ENCODE results near the gene RP9. TPM values are rescaled to one million over a fixed set of nuclear protein-coding genes. Genes with fewer than 3 reads are reported as not detected.

RP9 gene
- total RNA-seq, 1 experiment from 2014 or later: 16.2 TPM

DNA sequence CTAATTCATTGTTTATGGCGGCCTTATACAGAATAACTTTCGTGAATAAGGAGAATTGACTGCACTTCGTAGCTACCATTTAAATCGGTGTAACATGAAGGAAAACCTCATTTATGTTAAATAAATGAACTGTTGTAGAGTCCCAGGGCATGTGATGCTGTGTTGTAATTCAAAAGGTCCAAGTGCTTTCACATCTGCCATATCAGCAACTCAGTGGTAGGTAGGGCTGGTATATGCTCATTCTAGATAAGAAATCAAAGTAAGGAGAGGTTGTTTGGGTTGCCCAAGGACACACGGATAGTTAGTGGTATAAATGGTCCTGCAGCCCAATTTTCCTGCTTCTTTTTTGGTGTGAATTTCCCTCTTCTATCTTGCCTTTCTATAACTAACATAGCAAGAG lies 36.0 kb upstream of the RP9 start:
- Histone ChIP-seq H4K20me1 (ENCODE audit: control insufficient read depth, insufficient read depth, insufficient read length) (no peaks in the 10 kb centered on the region), H4K8ac (replicated peaks; ENCODE audit: insufficient read length, low read depth, low read length) (no peak overlapping the region), H3K79me1 (ENCODE audit: insufficient read depth, low read depth, low read length, poor library complexity, severe bottlenecking) (no peaks in the 10 kb centered on the region), H2BK5ac (ENCODE audit: insufficient read length, low read length) (no peak overlapping the region), H4K5ac (ENCODE audit: insufficient read length, low read depth, low read length) (no peak overlapping the region), H3K14ac (ENCODE audit: insufficient read depth, low read length) (no peak overlapping the region), H2BK12ac (ENCODE audit: insufficient read length, low read depth, low read length) (no peak overlapping the region), H3K9me3 (ENCODE audit: control insufficient read depth, low read depth, low read length) (no peaks in the 10 kb centered on the region), H3K4me2 (ENCODE audit: insufficient read depth, insufficient read length, low read length) (no peak overlapping the region), H3K18ac (ENCODE audit: insufficient read length, low read depth, low read length) (no peak overlapping the region), H3K23me2 (ENCODE audit: insufficient read length, low read depth, low read length, poor library complexity, severe bottlenecking) (no peaks in the 10 kb centered on the region), H3K79me2 (ENCODE audit: insufficient read depth, low read length) (no peaks in the 10 kb centered on the region), H3K4me1 (ENCODE audit: insufficient read depth, low read length) (no peaks in the 10 kb centered on the region; the same call in 1 of the 2 replicates), H3K4ac (ENCODE audit: low read depth, low read length) (no peak overlapping the region), H3K23ac (ENCODE audit: insufficient read length, low read depth, low read length) (no peak overlapping the region), H3K27me3 (ENCODE audit: insufficient read depth, low read length) (no peaks in the 10 kb centered on the region), H3T11ph (ENCODE audit: low read length) (no peak overlapping the region), H2BK120ac (ENCODE audit: low read depth, low read length, poor library complexity, severe bottlenecking) (no peak overlapping the region), H4K91ac (ENCODE audit: insufficient read length, low read depth, low read length) (no peak overlapping the region), H3K56ac (ENCODE audit: insufficient read length, low read depth, low read length) (no peak overlapping the region), H2AFZ (ENCODE audit: low read length) (no peak overlapping the region), H3K9ac (ENCODE audit: extremely low read depth, insufficient read length, low read length) (no peak overlapping the region), H2AK5ac (ENCODE audit: insufficient read length, low read length) (no peak overlapping the region), H2BK15ac (ENCODE audit: low read depth, low read length) (no peak overlapping the region), H3K27ac (ENCODE audit: insufficient read length, low read depth, low read length) (no peak overlapping the region), H2BK20ac (ENCODE audit: low read depth, low read length, poor library complexity, severe bottlenecking) (no peak overlapping the region)
- no peak for DNase-seq
- H3K4me3 Mint-ChIP-seq: no peak overlapping the region
- H3K27me3 Mint-ChIP-seq (ENCODE audit: low read depth): no peaks in the 10 kb centered on the region; the same call in 1 of the 2 replicates
- H3K4me1 Mint-ChIP-seq: peaks cover 22 to 24% of the 10 kb centered on the region in 2 experiments
- H3K27ac Mint-ChIP-seq: no peak overlapping the region
- H3K9me3 Mint-ChIP-seq: peaks cover 8 to 14% of the 10 kb centered on the region in 2 experiments; a peak in 4 of 5 replicates
- WGBS (ENCODE audit: extremely low coverage, insufficient read length, low lambda C conversion rate): no CpG with 5 or more reads among the region's 5 CpGs
- TF ChIP-seq, protein P1, sequence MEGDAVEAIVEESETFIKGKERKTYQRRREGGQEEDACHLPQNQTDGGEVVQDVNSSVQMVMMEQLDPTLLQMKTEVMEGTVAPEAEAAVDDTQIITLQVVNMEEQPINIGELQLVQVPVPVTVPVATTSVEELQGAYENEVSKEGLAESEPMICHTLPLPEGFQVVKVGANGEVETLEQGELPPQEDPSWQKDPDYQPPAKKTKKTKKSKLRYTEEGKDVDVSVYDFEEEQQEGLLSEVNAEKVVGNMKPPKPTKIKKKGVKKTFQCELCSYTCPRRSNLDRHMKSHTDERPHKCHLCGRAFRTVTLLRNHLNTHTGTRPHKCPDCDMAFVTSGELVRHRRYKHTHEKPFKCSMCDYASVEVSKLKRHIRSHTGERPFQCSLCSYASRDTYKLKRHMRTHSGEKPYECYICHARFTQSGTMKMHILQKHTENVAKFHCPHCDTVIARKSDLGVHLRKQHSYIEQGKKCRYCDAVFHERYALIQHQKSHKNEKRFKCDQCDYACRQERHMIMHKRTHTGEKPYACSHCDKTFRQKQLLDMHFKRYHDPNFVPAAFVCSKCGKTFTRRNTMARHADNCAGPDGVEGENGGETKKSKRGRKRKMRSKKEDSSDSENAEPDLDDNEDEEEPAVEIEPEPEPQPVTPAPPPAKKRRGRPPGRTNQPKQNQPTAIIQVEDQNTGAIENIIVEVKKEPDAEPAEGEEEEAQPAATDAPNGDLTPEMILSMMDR (conservative IDR thresholded peaks at IDR 0.05): no peak
- H3K36me3 Mint-ChIP-seq (ENCODE audit: insufficient read depth in 1 of 3, low read depth in 3 of 3): peaks cover 2 to 12% (median 4%) of the 10 kb centered on the region in 3 experiments; a peak in 5 of 7 replicates

Data from H9 (cell line).